ENCODE data around the gene TM4SF1. TPM values are rescaled to one million over a fixed set of nuclear protein-coding genes. Genes with fewer than 3 reads are reported as not detected.
A peak's percentile ranks its signal among the peaks of the same experiment; 100 is the strongest.

TM4SF1 gene
- total RNA-seq, 1 experiment from 2014 or later = 0.66 TPM

DNA sequence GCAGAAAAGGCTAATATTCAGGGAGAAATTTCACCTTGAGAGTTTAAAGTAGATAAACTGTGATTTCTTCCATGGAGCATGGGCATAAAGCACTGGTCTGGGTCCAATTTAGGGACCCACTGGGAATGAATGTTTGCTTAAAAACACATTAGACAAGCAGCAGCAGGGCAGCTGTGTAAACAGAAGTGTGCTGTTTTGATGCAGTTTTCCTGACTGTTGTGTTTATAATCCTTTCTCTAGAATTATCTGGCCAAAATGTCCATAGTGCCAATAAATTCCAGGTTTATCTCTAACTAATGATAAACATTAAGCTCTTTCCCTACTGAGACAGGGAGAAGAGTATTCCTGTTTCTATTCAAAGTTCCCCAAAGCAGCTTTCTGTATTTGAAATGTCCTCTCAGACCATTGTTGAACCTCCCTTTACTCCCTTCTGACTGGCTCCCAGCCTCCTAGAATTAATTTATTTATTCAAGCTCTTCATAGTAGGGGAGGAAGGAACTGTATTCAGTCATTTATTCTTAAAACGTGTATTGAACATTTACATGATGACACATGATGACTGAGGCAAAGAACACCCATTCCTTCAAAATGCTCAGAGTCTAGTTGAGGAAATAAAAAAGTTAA, 37.0 kb downstream of the TM4SF1 start:
- Histone ChIP-seq H3K4me3 (replicated peaks in 1 of 2; ENCODE audit: low read depth in 1 of 2, low read length in 2 of 2) (peak overlapping the region; percentile 21 to 40), H3K27ac (ENCODE audit: low read depth, low read length) (peak overlapping the region; percentile 70), H4K20me1 (ENCODE audit: insufficient read depth) (no peaks in the 10 kb centered on the region), H3K9me2 (ENCODE audit: insufficient read depth) (no peaks in the 10 kb centered on the region), H3K9me3 (ENCODE audit: control insufficient read depth in 1 of 2, insufficient read depth in 1 of 2, low read depth in 1 of 2, low read length in 2 of 2) (no peaks in the 10 kb centered on the region), H3K36me3 (ENCODE audit: control insufficient read depth in 1 of 2, insufficient read depth in 2 of 2, low read length in 2 of 2) (no peaks in the 10 kb centered on the region), H3K9ac (ENCODE audit: low read length) (peak overlapping the region; percentile 52), H3K79me2 (ENCODE audit: insufficient read depth, low read length) (no peaks in the 10 kb centered on the region), H2AFZ (ENCODE audit: low read depth, low read length, poor library complexity, severe bottlenecking) (peak overlapping the region; percentile 47), H3K27me3 (ENCODE audit: insufficient read depth, low read length) (no peaks in the 10 kb centered on the region), H3K4me1 (ENCODE audit: control insufficient read depth in 1 of 2, insufficient read depth in 2 of 2, low read length in 2 of 2) (peaks cover 13 to 54% of the 10 kb centered on the region in 2 experiments; a peak in 3 of 4 replicates), H3K4me2 (ENCODE audit: low read length) (peak overlapping the region; percentile 74)
- no peak for TF ChIP-seq FOSL1 (IDR thresholded peaks at IDR 0.05; ENCODE audit: low read depth)
- no peak for TF ChIP-seq CBX3 (IDR thresholded peaks at IDR 0.05; ENCODE audit: low read depth)
- TF ChIP-seq JUND (IDR thresholded peaks at IDR 0.05) = no peak
- no peak for TF ChIP-seq EZH2 (IDR thresholded peaks at IDR 0.05)
- TF ChIP-seq, protein P1, sequence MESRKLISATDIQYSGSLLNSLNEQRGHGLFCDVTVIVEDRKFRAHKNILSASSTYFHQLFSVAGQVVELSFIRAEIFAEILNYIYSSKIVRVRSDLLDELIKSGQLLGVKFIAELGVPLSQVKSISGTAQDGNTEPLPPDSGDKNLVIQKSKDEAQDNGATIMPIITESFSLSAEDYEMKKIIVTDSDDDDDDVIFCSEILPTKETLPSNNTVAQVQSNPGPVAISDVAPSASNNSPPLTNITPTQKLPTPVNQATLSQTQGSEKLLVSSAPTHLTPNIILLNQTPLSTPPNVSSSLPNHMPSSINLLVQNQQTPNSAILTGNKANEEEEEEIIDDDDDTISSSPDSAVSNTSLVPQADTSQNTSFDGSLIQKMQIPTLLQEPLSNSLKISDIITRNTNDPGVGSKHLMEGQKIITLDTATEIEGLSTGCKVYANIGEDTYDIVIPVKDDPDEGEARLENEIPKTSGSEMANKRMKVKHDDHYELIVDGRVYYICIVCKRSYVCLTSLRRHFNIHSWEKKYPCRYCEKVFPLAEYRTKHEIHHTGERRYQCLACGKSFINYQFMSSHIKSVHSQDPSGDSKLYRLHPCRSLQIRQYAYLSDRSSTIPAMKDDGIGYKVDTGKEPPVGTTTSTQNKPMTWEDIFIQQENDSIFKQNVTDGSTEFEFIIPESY (IDR thresholded peaks at IDR 0.05; ENCODE audit: extremely low read depth, insufficient replicate concordance, low read length) = no peak
- TF ChIP-seq ELF1 (IDR thresholded peaks at IDR 0.05; ENCODE audit: borderline replicate concordance, low read depth) = no peak
- TF ChIP-seq CEBPB (IDR thresholded peaks at IDR 0.05; ENCODE audit: low read depth) = no peak
- TF ChIP-seq EZH2phosphoT487 (IDR thresholded peaks at IDR 0.05; ENCODE audit: borderline replicate concordance) = no peak
- TF ChIP-seq POLR2A (IDR thresholded peaks at IDR 0.05; ENCODE audit: borderline replicate concordance, extremely low read depth, insufficient read depth, insufficient read length) = no peak
- TF ChIP-seq, protein P2, sequence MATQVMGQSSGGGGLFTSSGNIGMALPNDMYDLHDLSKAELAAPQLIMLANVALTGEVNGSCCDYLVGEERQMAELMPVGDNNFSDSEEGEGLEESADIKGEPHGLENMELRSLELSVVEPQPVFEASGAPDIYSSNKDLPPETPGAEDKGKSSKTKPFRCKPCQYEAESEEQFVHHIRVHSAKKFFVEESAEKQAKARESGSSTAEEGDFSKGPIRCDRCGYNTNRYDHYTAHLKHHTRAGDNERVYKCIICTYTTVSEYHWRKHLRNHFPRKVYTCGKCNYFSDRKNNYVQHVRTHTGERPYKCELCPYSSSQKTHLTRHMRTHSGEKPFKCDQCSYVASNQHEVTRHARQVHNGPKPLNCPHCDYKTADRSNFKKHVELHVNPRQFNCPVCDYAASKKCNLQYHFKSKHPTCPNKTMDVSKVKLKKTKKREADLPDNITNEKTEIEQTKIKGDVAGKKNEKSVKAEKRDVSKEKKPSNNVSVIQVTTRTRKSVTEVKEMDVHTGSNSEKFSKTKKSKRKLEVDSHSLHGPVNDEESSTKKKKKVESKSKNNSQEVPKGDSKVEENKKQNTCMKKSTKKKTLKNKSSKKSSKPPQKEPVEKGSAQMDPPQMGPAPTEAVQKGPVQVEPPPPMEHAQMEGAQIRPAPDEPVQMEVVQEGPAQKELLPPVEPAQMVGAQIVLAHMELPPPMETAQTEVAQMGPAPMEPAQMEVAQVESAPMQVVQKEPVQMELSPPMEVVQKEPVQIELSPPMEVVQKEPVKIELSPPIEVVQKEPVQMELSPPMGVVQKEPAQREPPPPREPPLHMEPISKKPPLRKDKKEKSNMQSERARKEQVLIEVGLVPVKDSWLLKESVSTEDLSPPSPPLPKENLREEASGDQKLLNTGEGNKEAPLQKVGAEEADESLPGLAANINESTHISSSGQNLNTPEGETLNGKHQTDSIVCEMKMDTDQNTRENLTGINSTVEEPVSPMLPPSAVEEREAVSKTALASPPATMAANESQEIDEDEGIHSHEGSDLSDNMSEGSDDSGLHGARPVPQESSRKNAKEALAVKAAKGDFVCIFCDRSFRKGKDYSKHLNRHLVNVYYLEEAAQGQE (IDR thresholded peaks at IDR 0.05; ENCODE audit: low read depth) = no peak
- no peak for TF ChIP-seq TCF7L2 (IDR thresholded peaks at IDR 0.05; ENCODE audit: borderline replicate concordance, extremely low read depth, insufficient read depth, insufficient read length)
- no peak for TF ChIP-seq SIN3A (IDR thresholded peaks at IDR 0.05; ENCODE audit: low read depth)
- TF ChIP-seq, protein P3, sequence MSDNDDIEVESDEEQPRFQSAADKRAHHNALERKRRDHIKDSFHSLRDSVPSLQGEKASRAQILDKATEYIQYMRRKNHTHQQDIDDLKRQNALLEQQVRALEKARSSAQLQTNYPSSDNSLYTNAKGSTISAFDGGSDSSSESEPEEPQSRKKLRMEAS (IDR thresholded peaks at IDR 0.05) = no peak
- TF ChIP-seq SP1 (IDR thresholded peaks at IDR 0.05; ENCODE audit: low read depth) = no peak
- no peak for TF ChIP-seq ZFX (IDR thresholded peaks at IDR 0.05)
- no peak for TF ChIP-seq SRF (IDR thresholded peaks at IDR 0.05; ENCODE audit: low read depth)
- TF ChIP-seq, protein P4, sequence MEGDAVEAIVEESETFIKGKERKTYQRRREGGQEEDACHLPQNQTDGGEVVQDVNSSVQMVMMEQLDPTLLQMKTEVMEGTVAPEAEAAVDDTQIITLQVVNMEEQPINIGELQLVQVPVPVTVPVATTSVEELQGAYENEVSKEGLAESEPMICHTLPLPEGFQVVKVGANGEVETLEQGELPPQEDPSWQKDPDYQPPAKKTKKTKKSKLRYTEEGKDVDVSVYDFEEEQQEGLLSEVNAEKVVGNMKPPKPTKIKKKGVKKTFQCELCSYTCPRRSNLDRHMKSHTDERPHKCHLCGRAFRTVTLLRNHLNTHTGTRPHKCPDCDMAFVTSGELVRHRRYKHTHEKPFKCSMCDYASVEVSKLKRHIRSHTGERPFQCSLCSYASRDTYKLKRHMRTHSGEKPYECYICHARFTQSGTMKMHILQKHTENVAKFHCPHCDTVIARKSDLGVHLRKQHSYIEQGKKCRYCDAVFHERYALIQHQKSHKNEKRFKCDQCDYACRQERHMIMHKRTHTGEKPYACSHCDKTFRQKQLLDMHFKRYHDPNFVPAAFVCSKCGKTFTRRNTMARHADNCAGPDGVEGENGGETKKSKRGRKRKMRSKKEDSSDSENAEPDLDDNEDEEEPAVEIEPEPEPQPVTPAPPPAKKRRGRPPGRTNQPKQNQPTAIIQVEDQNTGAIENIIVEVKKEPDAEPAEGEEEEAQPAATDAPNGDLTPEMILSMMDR (IDR thresholded peaks at IDR 0.05 in 2 of 3, conservative IDR thresholded peaks at IDR 0.05 in 1 of 3; ENCODE audit: borderline replicate concordance in 1 of 3, insufficient read depth in 1 of 3, low read depth in 2 of 3, low read length in 2 of 3) = no peak
- ChIA-PET RAD21 (ENCODE audit: low non-redundant PET in 1 of 2, low total read pairs in 2 of 2, uncharacterized antibody in 2 of 2, unreplicated experiment in 2 of 2) (no interaction called here), CTCF (no interaction called here), POLR2A (interaction anchor here (1.2 kb wide), 1 partner anchor 10 kb away, joined by 4 read pairs; no protein-coding TSS in a partner anchor)
- DNase-seq (ENCODE audit: low read depth, low spot score) = no peak
- no TSS peak for BruUV-seq (replicated peaks)
- intact Hi-C loops (cut with micrococcal nuclease) = no loop called here
- peak; percentile 52 for ATAC-seq
